Stimulated activated CD4-positive, alpha-beta T cell treated with anti-CD3 and anti-CD28 coated beads, Interleukin-2, amount 100 ng/mL, for 24 hours (primary cell): ENCODE measurements around the gene LGALS3BP.
"Not testable (repeated sequence)": the region's sequence is repeated elsewhere in the genome, so short reads cannot be mapped to it uniquely, and the experiment has no call there.

Source experiments
- DNase-seq, 2 donors: peaks; one replicate each; pipeline ENCODE4 v3.0.0-alpha.2; 2020

LGALS3BP gene

GRCh38 chr17:78977997-78978973 is 1.4 kb downstream of the LGALS3BP start:
- DNase-seq = no peak

- no peak for DNase-seq
Measured at GRCh38 chr17:78977681-78977943, 2.1 kb downstream of the LGALS3BP start.

GRCh38 chr17:78976907-78977680 is 2.6 kb downstream of the LGALS3BP start:
- DNase-seq = no peak

- DNase-seq = no peak
Measured at GRCh38 chr17:78974635-78975591, 4.8 kb downstream of the LGALS3BP start.

GRCh38 chr17:78973792-78974520 is 5.8 kb downstream of the LGALS3BP start:
- DNase-seq = no peak

- DNase-seq = no peak
Measured at GRCh38 chr17:78973196-78973595, 6.5 kb downstream of the LGALS3BP start.

- no peak for DNase-seq
Measured at GRCh38 chr17:78972507-78973105, 7.1 kb downstream of the LGALS3BP start.

- DNase-seq = no peak
Measured at GRCh38 chr17:78971756-78972506, 7.8 kb downstream of the LGALS3BP start.

GRCh38 chr17:78970834-78971755 is 8.6 kb downstream of the LGALS3BP start:
- DNase-seq = peak; percentile 86 to 88

- DNase-seq = no peak
Measured at GRCh38 chr17:78969865-78970264, 9.9 kb downstream of the LGALS3BP start.

GRCh38 chr17:78967782-78968362 is 11.9 kb downstream of the LGALS3BP start:
- no peak for DNase-seq

- no peak for DNase-seq
Measured at GRCh38 chr17:78966910-78967600, 12.7 kb downstream of the LGALS3BP start.

- no peak for DNase-seq
Measured at GRCh38 chr17:78966123-78966813, 13.5 kb downstream of the LGALS3BP start.

- DNase-seq = no peak
Measured at GRCh38 chr17:78965491-78965924, 14.2 kb downstream of the LGALS3BP start.

GRCh38 chr17:78963378-78963777 is 16.3 kb downstream of the LGALS3BP start:
- DNase-seq = no peak

- not testable (repeated sequence) for DNase-seq
Measured at GRCh38 chr17:78962984-78963348, 16.8 kb downstream of the LGALS3BP start.

- no peak for DNase-seq
Measured at GRCh38 chr17:78962345-78962983, 17.3 kb downstream of the LGALS3BP start.

- DNase-seq = no peak
Measured at GRCh38 chr17:78961571-78961970, 18.2 kb downstream of the LGALS3BP start.
